ENCODE measurements around the gene ARMC7.
"Not testable (repeated sequence)": the region's sequence is repeated elsewhere in the genome, so short reads cannot be mapped to it uniquely, and the experiment has no call there.

ARMC7 gene

DNA sequence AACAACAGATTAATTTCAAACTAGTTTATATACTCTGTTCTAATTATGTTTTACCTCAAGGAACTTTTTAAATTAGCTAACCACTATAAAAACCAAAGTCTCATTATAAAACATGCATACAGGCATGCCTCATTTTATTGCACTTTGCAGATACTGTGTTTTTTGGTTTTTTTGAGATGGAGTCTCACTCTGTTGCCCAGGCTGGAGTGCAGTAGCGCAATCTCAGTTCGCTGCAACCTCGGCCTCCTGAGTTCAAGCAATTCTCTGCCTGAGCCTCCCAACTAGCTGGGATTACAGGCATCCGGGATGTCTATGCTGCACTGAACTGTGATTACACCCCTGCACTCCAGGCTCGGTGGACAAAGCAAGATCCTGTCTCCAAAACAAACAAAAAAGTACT lies 53.3 kb downstream of the ARMC7 start:
- H3F3A ChIP-seq (ENCODE audit: control insufficient read depth, insufficient read depth): peaks cover 21% of the 10 kb centered on the region
- H3K79me2 ChIP-seq (ENCODE audit: control insufficient read depth, low read length): peaks cover 4% of the 10 kb centered on the region; the same call in 1 of the 2 replicates
- peaks cover 58% of the 10 kb centered on the region for H3K36me3 ChIP-seq (ENCODE audit: control insufficient read depth, low read length)
- TF ChIP-seq, protein P1, sequence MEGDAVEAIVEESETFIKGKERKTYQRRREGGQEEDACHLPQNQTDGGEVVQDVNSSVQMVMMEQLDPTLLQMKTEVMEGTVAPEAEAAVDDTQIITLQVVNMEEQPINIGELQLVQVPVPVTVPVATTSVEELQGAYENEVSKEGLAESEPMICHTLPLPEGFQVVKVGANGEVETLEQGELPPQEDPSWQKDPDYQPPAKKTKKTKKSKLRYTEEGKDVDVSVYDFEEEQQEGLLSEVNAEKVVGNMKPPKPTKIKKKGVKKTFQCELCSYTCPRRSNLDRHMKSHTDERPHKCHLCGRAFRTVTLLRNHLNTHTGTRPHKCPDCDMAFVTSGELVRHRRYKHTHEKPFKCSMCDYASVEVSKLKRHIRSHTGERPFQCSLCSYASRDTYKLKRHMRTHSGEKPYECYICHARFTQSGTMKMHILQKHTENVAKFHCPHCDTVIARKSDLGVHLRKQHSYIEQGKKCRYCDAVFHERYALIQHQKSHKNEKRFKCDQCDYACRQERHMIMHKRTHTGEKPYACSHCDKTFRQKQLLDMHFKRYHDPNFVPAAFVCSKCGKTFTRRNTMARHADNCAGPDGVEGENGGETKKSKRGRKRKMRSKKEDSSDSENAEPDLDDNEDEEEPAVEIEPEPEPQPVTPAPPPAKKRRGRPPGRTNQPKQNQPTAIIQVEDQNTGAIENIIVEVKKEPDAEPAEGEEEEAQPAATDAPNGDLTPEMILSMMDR (IDR thresholded peaks at IDR 0.05; ENCODE audit: low read depth, low read length, poor library complexity, severe bottlenecking): no peak
- no peak for TF ChIP-seq EZH2phosphoT487 (IDR thresholded peaks at IDR 0.05; ENCODE audit: borderline replicate concordance, low read length)
- no peak overlapping the region for H3K27ac ChIP-seq (ENCODE audit: low read depth, low read length)
- H4K20me1 ChIP-seq (ENCODE audit: control insufficient read depth, insufficient read depth, low read depth, low read length): no peaks in the 10 kb centered on the region
- H3K4me3 ChIP-seq (ENCODE audit: low read length): no peak overlapping the region
- H3K9me2 ChIP-seq (replicated peaks; ENCODE audit: control insufficient read depth, low read length): no peaks in the 10 kb centered on the region
- no peak overlapping the region for H3K4me2 ChIP-seq (ENCODE audit: low read length)
- no peaks in the 10 kb centered on the region for H3K9me3 ChIP-seq (ENCODE audit: control insufficient read depth, insufficient read depth, low read length)
- H3K4me1 ChIP-seq (ENCODE audit: control insufficient read depth, low read length): no peaks in the 10 kb centered on the region
- H3K27me3 ChIP-seq (ENCODE audit: control insufficient read depth, low read length): no peaks in the 10 kb centered on the region

DNA sequence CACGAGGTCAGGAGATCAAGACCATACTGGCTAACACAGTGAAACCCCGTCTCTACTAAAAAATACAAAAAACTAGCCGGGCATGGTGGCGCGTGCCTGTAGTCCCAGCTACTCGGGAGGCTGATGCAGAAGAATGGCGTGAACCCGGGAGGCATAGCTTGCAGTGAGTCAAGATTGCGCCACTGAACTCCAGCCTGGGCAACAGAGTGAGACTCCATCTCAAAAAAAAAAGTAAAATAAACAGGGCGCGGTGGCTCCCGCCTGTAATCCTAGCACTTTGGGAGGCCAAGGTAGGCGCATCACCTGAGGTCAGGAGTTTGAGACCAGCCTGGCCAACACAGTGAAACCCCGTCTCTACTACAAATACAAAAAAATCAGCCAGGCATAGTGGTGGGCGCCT lies 54.8 kb downstream of the ARMC7 start:
- H3K9me3 ChIP-seq (ENCODE audit: control insufficient read depth, insufficient read depth, low read length); H3K9me2 ChIP-seq (replicated peaks; ENCODE audit: control insufficient read depth, low read length); H3K27me3 ChIP-seq (ENCODE audit: control insufficient read depth, low read length); H3K4me1 ChIP-seq (ENCODE audit: control insufficient read depth, low read length); H4K20me1 ChIP-seq (ENCODE audit: control insufficient read depth, insufficient read depth, low read depth, low read length); H3K27ac ChIP-seq (ENCODE audit: low read depth, low read length); H3K4me3 ChIP-seq (ENCODE audit: low read length); H3K4me2 ChIP-seq (ENCODE audit: low read length): not testable (repeated sequence)
- H3F3A ChIP-seq (ENCODE audit: control insufficient read depth, insufficient read depth): peaks cover 21% of the 10 kb centered on the region
- peaks cover 64% of the 10 kb centered on the region for H3K36me3 ChIP-seq (ENCODE audit: control insufficient read depth, low read length)
- peaks cover 17% of the 10 kb centered on the region for H3K79me2 ChIP-seq (ENCODE audit: control insufficient read depth, low read length)

DNA sequence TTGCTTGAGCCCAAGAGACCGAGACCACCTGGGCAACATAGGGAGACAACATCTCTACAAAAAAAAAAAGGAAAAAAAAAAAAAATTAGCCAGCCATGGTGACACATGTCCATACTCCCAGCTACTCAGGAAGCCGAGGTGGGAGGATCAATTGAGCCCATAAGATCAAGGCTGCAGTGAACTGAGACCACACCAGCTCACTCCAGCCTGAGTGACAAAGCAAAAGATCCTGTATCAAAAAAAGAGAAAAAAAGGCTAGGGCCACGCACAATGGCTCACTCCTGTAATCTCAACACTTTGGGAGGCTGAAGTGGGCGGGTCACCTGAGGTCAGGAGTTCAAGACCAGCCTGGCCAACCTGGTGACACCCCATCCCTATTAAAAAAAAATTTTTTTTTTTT lies 59.2 kb downstream of the ARMC7 start:
- no peak overlapping the region for H3K4me2 ChIP-seq (ENCODE audit: low read length)
- no peaks in the 10 kb centered on the region for H3K4me1 ChIP-seq (ENCODE audit: control insufficient read depth, low read length)
- H3K79me2 ChIP-seq (ENCODE audit: control insufficient read depth, low read length): peaks cover 60% of the 10 kb centered on the region
- no peaks in the 10 kb centered on the region for H3K27me3 ChIP-seq (ENCODE audit: control insufficient read depth, low read length)
- TF ChIP-seq, protein P1 (IDR thresholded peaks at IDR 0.05; ENCODE audit: low read depth, low read length, poor library complexity, severe bottlenecking): no peak
- TF ChIP-seq EZH2phosphoT487 (IDR thresholded peaks at IDR 0.05; ENCODE audit: borderline replicate concordance, low read length): no peak
- H3K9me2 ChIP-seq (replicated peaks; ENCODE audit: control insufficient read depth, low read length): no peaks in the 10 kb centered on the region
- no peaks in the 10 kb centered on the region for H3K9me3 ChIP-seq (ENCODE audit: control insufficient read depth, insufficient read depth, low read length)
- peaks cover 20% of the 10 kb centered on the region for H3F3A ChIP-seq (ENCODE audit: control insufficient read depth, insufficient read depth)
- H4K20me1 ChIP-seq (ENCODE audit: control insufficient read depth, insufficient read depth, low read depth, low read length): no peaks in the 10 kb centered on the region; the same call in 1 of the 2 replicates
- peaks cover 85% of the 10 kb centered on the region for H3K36me3 ChIP-seq (ENCODE audit: control insufficient read depth, low read length)
- H3K4me3 ChIP-seq (ENCODE audit: low read length): no peak overlapping the region
- H3K27ac ChIP-seq (ENCODE audit: low read depth, low read length): no peak overlapping the region

DNA sequence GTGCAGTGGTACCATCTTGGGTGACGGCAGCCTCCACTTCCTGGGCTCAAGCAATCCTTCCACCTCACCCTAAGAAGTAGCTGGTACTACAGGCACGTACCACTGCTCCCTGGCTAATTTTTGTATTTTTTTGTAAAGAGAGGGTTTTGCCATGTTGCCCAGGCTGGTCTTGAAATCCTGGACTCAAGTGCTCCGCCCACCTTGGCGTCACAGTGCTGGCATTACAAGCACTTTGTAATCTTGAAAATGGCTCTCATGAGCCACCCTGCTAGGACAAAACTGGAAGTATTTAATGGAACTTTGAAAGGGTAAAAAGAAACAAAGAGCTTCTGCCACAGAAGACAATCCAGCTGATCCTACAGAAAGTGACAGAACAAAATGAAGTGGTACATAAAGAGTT lies 63.8 kb downstream of the ARMC7 start:
- Histone ChIP-seq H3K4me2 (ENCODE audit: low read length) (no peak overlapping the region), H3K79me2 (ENCODE audit: control insufficient read depth, low read length) (peaks cover 97% of the 10 kb centered on the region), H3F3A (ENCODE audit: control insufficient read depth, insufficient read depth) (peaks cover 18% of the 10 kb centered on the region), H3K36me3 (ENCODE audit: control insufficient read depth, low read length) (peaks cover 93% of the 10 kb centered on the region), H3K27ac (ENCODE audit: low read depth, low read length) (no peak overlapping the region), H3K9me3 (ENCODE audit: control insufficient read depth, insufficient read depth, low read length) (no peaks in the 10 kb centered on the region), H3K27me3 (ENCODE audit: control insufficient read depth, low read length) (no peaks in the 10 kb centered on the region), H3K4me3 (ENCODE audit: low read length) (no peak overlapping the region), H3K4me1 (ENCODE audit: control insufficient read depth, low read length) (peaks cover 4% of the 10 kb centered on the region; the same call in 1 of the 2 replicates), H4K20me1 (ENCODE audit: control insufficient read depth, insufficient read depth, low read depth, low read length) (no peaks in the 10 kb centered on the region; the same call in 1 of the 2 replicates), H3K9me2 (replicated peaks; ENCODE audit: control insufficient read depth, low read length) (no peaks in the 10 kb centered on the region)
- no peak for TF ChIP-seq EZH2phosphoT487 (IDR thresholded peaks at IDR 0.05; ENCODE audit: borderline replicate concordance, low read length)
- TF ChIP-seq, protein P1 (IDR thresholded peaks at IDR 0.05; ENCODE audit: low read depth, low read length, poor library complexity, severe bottlenecking): no peak
